ENCODE results near the gene ARHGEF9. TPM values are rescaled to one million over a fixed set of nuclear protein-coding genes. Genes with fewer than 3 reads are reported as not detected.

The ARHGEF9 gene
- polyA plus RNA-seq, 2 of the 4 experiments (the other 2 are of a cell fraction): 6.8 to 15.4 TPM

GRCh38 chrX:63739885-63740284, 45.1 kb downstream of the ARHGEF9 start (continued):
- TF ChIP-seq HEYL (CRISPR knock-in tag; IDR thresholded peaks at IDR 0.05): no peak
- TF ChIP-seq HOXA7 (CRISPR knock-in tag; IDR thresholded peaks at IDR 0.05): no peak
- TF ChIP-seq MAX (IDR thresholded peaks at IDR 0.05): no peak
- no peak for TF ChIP-seq PHF8 (IDR thresholded peaks at IDR 0.05; ENCODE audit: borderline replicate concordance, low read depth)
- no peak for TF ChIP-seq TFCP2L1 (CRISPR knock-in tag; IDR thresholded peaks at IDR 0.05)
- no peak for TF ChIP-seq FOSB (CRISPR knock-in tag; IDR thresholded peaks at IDR 0.05)

- no peaks in the 10 kb centered on the region for H3K9me3 ChIP-seq
- TF ChIP-seq CHD2 (IDR thresholded peaks at IDR 0.05; ENCODE audit: low read length, partially characterized antibody) (no peak), FOSB (CRISPR knock-in tag; IDR thresholded peaks at IDR 0.05) (no peak), PHF8 (IDR thresholded peaks at IDR 0.05; ENCODE audit: borderline replicate concordance, low read depth) (no peak), EHF (CRISPR knock-in tag; IDR thresholded peaks at IDR 0.05) (no peak), CTCF (IDR thresholded peaks at IDR 0.05) (no peak), PBX3 (IDR thresholded peaks at IDR 0.05) (no peak), MAX (IDR thresholded peaks at IDR 0.05) (no peak), ZC3H11A (IDR thresholded peaks at IDR 0.05) (no peak), HEYL (CRISPR knock-in tag; IDR thresholded peaks at IDR 0.05) (no peak), ZSCAN20 (CRISPR knock-in tag; IDR thresholded peaks at IDR 0.05) (no peak), EP300 (IDR thresholded peaks at IDR 0.05) (no peak), RFX5 (IDR thresholded peaks at IDR 0.05) (no peak), KDM5A (IDR thresholded peaks at IDR 0.05) (no peak), RNF2 (IDR thresholded peaks at IDR 0.05; ENCODE audit: borderline replicate concordance, low read depth) (no peak), E2F6 (IDR thresholded peaks at IDR 0.05; ENCODE audit: borderline replicate concordance, low read depth) (no peak), ZNF302 (CRISPR knock-in tag; IDR thresholded peaks at IDR 0.05) (no peak), TP53 (CRISPR knock-in tag; IDR thresholded peaks at IDR 0.05) (no peak), JUN (IDR thresholded peaks at IDR 0.05) (no peak), KDM1A (IDR thresholded peaks at IDR 0.05; ENCODE audit: low read depth) (no peak), JUNB (IDR thresholded peaks at IDR 0.05) (no peak)
- H3K4me2 ChIP-seq: no peak overlapping the region
- ATAC-seq (no peak), DNase-seq (ENCODE audit: low read depth in 1 of 2, low spot score in 1 of 2) (no peak), FAIRE-seq (no peak)
- H3K4me1 ChIP-seq: no peaks in the 10 kb centered on the region
- CTCF ChIA-PET: no interaction called here
- POLR2A ChIA-PET: no interaction called here
- no peak overlapping the region for H3K27ac ChIP-seq
- no peak overlapping the region for H3K4me3 ChIP-seq
- WGBS (ENCODE audit: missing lambda C conversion rate): 82% methylated on average over 1 of the region's 1 CpG
These were observed 46.3 kb downstream of the ARHGEF9 start for GRCh38 chrX:63738696-63739095.
